HG03159 (cell line): ENCODE measurements around the gene KL.

Experiments
- ATAC-seq: cut with Tn5 transposase; IDR thresholded peaks from one replicate; pipeline ENCODE4 v1.9.1; 2021; ENCODE audit warnings: mild to moderate bottlenecking, moderate library complexity; ENCODE audit not compliant: unreplicated experiment

KL gene

GRCh38 chr13:33003458-33004019 is 12.7 kb upstream of the KL start:
- ATAC-seq = no peak

DNA sequence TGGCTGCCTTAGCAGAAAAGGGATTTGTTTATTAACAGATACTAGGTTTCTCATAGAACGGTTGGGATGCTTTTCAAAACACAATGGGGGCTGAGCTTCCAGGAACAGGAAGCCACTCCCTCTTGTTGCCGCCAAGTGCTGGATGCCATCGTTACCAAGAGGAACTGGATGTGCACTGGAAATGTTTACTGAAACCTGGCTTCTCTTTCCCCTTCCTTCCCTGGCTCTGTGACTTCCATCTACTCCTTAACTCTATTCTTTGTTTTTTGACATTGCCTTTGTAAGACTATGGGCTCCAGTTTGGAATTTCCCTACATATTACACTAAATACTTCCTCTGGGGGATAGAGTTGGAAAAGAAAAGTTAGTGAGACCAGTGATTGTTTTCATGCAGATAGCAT is 11.7 kb upstream of the KL start:
- no peak for ATAC-seq

DNA sequence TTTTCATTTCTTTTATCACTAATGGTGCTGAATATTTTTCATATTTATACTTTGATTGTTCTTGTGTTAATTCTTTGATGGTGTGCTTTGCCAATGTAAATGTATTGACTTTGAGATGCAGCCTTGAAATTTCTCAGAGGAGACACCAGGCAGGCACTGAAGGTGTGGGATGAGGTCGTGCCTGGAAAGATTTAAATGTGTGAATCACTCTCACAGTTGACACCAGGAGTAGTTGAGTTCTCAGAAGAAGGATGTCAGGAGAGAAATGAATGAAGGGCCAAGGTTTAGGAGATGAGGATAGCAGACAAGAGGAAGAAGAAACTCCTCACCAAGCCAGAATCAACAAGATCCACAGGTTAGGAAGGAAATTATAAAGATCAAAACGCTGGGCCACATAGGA is 10.1 kb upstream of the KL start:
- no peak for ATAC-seq

- no peak for ATAC-seq
Measured at GRCh38 chr13:33006638-33007037, 9.6 kb upstream of the KL start.

GRCh38 chr13:33007237-33007636 is 9.0 kb upstream of the KL start:
- no peak for ATAC-seq

DNA sequence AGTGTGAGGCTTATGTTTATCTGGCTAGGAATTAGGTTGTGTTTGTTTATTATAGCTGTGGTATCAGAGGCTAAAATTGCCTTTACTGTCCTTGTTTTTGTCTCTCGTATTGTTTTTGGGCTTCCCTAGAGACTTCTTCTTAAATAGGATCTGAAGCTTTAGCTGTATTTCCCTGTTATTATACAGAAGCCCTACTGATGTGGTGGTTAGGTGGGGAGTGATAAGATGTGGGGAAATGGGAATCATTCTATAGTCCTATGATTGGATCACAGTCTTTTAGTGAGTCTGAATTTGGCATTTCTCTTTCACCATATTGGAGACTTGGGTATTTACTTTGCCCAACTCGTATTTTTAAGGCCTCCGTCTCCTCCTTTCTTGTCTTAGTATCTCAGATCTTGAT is 8.3 kb upstream of the KL start:
- no peak for ATAC-seq

GRCh38 chr13:33008946-33009722 is 7.1 kb upstream of the KL start:
- ATAC-seq = no peak

DNA sequence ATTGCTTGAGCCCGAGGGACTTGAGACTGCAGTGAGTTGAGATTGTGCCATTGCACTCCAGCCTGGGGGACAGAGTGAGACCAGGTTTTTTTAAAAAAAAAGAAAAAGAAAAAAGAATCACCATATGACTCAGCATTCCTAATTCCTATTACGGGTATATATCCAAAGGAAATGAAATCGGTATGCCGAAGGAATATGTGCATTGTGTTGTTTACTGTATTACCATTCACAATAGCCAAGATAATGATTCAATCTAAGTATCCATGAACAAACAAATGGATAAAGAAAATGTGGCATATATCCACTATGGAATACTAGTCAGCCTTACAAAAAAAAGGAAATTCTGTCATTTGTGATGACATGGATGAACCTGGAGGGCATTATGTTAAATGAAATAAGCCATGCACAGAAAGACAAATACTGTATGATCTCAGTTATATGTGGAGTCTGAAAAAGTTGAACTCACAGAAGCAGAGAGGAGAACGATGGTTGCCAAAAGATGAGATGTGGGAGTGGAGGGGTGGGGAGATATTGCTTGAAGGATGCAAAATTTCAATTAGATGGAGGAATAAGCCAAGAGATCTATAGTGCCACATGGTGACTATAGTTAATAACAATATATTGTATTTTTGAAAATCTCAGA is 4.3 kb upstream of the KL start:
- ATAC-seq = no peak

DNA sequence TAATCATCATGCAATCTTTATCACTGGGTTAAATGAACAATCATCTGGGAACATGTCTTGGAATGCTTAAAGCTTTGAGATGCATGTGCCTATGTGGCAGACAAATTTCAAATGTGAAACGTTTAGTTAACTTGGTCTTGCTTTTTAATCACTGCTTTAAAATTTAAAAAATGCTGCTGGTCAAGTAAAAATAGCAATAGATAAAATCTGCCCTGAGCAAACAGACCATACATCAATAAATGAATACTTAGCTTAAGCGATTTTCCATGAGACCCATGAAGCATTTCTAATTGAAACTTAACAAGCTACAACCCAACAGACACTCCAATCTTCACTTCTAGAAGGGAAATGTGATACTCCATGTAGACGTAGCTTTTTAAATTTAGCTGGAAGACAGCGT is 1.9 kb upstream of the KL start:
- ATAC-seq = no peak

GRCh38 chr13:33015241-33015668 is 968 bp upstream of the KL start:
- no peak for ATAC-seq

DNA sequence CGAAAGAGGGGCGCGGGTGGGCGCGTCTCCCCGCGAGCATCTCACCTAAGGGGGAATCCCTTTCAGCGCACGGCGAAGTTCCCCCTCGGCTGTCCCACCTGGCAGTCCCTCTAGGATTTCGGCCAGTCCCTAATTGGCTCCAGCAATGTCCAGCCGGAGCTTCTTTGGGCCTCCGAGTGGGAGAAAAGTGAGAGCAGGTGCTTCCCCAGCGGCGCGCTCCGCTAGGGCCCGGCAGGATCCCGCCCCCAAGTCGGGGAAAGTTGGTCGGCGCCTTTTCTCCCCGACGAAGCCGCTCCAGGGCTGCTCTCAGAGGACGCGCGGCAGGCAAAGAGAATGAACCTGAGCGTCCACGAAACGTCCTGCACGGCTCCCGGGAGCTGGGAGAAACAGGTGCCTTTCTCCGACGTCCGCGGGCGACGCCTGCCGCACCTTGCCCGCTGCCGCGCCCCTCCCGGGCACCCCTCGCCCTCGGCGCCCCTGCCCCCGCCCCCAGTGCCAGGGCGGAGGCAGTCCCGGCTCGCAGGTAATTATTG is 366 bp upstream of the KL start:
- no peak for ATAC-seq

GRCh38 chr13:33017323-33017929 is 1.2 kb downstream of the KL start:
- peak; percentile 77 for ATAC-seq

DNA sequence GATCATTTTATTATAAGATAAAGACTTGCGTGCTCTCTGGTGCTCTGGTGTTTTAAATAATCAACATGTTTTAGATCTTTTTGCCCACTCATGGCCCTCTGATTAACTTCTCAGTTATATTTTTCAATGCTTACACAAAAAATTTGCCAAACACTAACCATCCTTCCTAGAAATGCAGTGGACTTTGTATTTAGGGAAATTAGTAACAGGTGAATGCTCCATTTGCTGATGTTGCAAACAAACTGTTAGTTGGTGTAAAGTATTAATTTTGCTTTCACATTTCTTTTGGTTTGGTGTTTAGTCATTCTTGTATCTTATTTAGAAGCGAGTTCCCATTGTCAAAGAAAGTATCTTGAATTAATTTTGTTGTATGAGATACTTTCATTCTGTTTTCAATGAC is 2.7 kb downstream of the KL start:
- ATAC-seq = no peak

DNA sequence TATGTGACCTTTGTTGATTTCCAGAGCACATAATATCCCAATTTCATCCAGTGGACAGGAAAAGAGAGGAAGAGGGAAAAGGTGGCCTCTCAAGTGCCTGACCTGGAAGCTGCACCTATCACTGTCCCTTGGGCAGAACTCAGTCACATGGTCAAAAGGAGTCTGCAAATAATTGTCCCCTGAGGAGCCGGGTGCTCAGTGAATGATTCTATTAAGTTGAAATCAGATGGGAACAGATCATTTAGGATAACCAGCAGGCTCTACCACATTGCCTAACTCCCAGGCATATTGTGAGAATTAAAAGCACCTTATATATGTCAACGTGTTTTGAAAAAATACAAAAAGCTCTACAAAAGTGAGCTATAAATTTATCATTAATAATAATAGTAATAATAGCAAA is 6.8 kb downstream of the KL start:
- no peak for ATAC-seq

DNA sequence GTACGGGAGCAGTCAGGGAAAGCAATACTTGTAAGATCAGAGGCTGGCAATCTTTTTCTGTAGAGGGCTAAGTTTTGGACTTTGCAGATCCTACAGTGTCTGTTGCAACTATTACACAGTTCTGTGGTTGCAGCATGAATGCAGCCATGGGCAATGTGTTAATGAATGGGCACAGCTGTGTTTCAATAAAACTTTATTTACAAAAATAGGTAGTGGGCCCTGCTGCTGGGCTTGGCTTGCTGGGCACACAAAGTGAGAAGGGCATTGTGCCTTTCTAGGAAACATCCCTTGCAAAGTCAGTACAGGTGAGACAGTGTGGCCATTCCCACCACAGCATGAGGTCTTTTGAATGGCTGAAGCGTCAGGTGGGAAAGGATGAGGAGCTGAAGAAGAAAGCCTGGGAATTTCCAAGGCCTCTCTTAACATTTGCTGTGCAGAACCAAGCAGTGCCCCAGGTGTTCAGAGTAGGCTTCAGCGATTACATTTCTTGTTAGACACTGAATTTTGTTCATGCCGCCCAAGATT is 9.1 kb downstream of the KL start:
- no peak for ATAC-seq

GRCh38 chr13:33026489-33027152 is 10.4 kb downstream of the KL start:
- no peak for ATAC-seq

DNA sequence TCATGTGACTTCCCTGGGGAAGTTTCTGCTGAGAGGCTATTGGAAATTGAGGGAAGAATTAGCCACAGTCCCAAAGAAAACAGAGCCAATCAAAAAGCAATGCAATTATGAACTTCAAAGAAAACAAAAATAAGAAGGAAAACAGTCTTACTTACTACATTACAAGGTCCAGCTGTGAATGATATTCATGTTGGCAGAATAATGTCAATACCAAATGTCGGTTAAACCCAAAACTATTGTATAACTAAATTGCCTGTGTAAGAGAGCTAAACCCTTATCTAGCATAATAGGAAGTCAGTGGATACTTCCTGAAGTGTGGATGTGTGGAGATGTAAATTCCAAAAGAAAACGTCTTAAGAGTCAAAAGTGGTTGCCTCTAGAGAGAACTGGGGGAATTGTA is 12.4 kb downstream of the KL start:
- no peak for ATAC-seq

- ATAC-seq = no peak
Measured at GRCh38 chr13:33031277-33031676, 15.1 kb downstream of the KL start.

GRCh38 chr13:33032037-33032625 is 15.9 kb downstream of the KL start:
- no peak for ATAC-seq

- ATAC-seq = no peak
Measured at GRCh38 chr13:33033051-33033812, 17.0 kb downstream of the KL start.
